ENCODE measurements around the gene UBE2D3. TPM values are rescaled to one million over a fixed set of nuclear protein-coding genes. Genes with fewer than 3 reads are reported as not detected.
"Not testable (repeated sequence)": the region's sequence is repeated elsewhere in the genome, so short reads cannot be mapped to it uniquely, and the experiment has no call there.

UBE2D3 gene
- total RNA-seq, 1 donor from 2014 or later, result 289 TPM

DNA sequence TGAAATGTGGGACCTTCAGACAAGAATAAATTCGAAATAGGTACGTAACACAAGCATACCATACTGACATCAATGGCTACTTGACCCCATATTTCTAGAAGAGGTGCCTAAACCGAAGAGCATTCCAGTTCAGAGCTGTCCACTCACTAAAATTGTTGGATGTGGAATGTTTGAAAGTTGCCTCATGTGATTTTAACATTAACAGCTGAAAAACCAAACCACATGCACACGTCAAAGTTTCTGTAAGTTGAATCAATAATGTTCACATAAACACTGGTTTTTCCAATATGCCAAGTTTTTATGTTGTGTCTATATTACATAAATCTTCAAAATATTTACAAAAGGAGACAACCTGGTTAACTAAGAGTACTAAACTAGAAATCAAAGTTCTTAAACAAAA is 3.5 kb downstream of the UBE2D3 start:
- TF ChIP-seq, protein P1, sequence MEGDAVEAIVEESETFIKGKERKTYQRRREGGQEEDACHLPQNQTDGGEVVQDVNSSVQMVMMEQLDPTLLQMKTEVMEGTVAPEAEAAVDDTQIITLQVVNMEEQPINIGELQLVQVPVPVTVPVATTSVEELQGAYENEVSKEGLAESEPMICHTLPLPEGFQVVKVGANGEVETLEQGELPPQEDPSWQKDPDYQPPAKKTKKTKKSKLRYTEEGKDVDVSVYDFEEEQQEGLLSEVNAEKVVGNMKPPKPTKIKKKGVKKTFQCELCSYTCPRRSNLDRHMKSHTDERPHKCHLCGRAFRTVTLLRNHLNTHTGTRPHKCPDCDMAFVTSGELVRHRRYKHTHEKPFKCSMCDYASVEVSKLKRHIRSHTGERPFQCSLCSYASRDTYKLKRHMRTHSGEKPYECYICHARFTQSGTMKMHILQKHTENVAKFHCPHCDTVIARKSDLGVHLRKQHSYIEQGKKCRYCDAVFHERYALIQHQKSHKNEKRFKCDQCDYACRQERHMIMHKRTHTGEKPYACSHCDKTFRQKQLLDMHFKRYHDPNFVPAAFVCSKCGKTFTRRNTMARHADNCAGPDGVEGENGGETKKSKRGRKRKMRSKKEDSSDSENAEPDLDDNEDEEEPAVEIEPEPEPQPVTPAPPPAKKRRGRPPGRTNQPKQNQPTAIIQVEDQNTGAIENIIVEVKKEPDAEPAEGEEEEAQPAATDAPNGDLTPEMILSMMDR (IDR thresholded peaks at IDR 0.05), result no peak
- Histone ChIP-seq H3K9me3 (no peaks in the 10 kb centered on the region), H3K27ac (peak overlapping the region; percentile 100), H3K27me3 (ENCODE audit: low read depth) (no peaks in the 10 kb centered on the region), H3K36me3 (peaks cover 10% of the 10 kb centered on the region), H3K4me3 (peak overlapping the region; percentile 75), H3K4me1 (peaks cover 62% of the 10 kb centered on the region)
- no peak for DNase-seq
- ATAC-seq, result no peak
- intact Hi-C loops (cut with DNase I), result no loop called here

DNA sequence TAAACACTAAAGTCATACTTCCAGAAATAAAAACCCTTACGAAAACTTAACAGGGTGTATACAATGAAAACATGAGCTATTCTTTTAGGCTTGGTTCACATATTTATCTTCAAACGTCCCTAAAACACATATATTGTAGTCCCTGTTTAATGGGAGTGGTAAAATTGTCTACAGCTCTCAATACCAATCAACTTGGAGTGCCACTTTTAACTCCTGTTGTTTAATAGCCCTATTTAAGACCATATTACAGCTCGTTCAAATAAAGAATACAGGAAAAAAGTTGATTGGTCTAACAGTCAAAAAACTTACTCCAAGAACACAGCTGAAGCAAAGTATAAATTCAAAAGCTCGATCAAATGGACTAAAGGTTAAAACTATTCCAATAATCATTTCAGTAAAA is 3.9 kb downstream of the UBE2D3 start:
- H3K4me1 ChIP-seq, result peaks cover 62% of the 10 kb centered on the region
- no peaks in the 10 kb centered on the region for H3K9me3 ChIP-seq
- peaks cover 10% of the 10 kb centered on the region for H3K36me3 ChIP-seq
- no peak for ATAC-seq
- intact Hi-C loops (cut with DNase I), result no loop called here
- no peak for DNase-seq
- TF ChIP-seq, protein P1 (IDR thresholded peaks at IDR 0.05), result no peak
- H3K4me3 ChIP-seq, result peak overlapping the region; percentile 75
- no peak overlapping the region for H3K27ac ChIP-seq
- H3K27me3 ChIP-seq (ENCODE audit: low read depth), result no peaks in the 10 kb centered on the region

DNA sequence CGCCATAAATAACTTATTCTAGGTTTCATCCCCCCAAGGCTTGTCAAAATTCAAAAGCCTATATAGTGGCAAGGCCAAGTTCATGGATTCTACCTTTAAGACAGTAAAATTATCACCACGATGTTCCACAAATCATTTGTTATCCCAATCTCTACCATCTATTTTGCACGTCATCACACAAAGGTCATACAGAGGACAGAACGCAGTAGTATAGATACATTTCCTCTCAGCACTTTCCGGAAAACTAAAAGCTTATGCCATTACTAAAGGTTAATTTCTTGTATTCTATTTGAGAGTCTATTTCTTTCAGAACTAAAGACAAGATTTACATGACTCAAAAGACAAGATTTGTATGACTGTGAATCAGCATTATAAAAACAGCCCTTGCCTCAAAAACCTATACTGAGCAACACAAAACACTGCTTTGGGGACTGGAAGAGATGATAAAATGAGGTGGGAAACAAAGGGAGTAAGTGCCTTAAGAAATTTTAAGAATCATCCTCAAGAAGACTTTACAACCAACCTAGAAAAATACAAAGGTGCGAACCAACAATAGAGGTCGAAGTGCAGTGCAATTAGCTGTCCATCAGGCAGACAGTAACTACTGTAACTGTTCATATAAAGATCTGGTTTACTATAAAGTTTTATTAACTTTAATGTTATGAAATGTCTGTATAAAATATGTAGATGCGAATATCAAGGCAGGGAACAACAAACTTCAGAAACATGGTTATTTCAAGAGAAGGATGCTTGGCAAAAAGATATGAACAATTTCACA is 7.6 kb downstream of the UBE2D3 start:
- Histone ChIP-seq H3K36me3 (peaks cover 14% of the 10 kb centered on the region), H3K4me3 (peak overlapping the region; percentile 7), H3K4me1 (peaks cover 99% of the 10 kb centered on the region), H3K27me3 (ENCODE audit: low read depth) (no peaks in the 10 kb centered on the region), H3K27ac (no peak overlapping the region), H3K9me3 (no peaks in the 10 kb centered on the region)
- DNase-seq (no peak), ATAC-seq (no peak)
- intact Hi-C loops (cut with DNase I), result no loop called here
- TF ChIP-seq, protein P1 (IDR thresholded peaks at IDR 0.05), result no peak

DNA sequence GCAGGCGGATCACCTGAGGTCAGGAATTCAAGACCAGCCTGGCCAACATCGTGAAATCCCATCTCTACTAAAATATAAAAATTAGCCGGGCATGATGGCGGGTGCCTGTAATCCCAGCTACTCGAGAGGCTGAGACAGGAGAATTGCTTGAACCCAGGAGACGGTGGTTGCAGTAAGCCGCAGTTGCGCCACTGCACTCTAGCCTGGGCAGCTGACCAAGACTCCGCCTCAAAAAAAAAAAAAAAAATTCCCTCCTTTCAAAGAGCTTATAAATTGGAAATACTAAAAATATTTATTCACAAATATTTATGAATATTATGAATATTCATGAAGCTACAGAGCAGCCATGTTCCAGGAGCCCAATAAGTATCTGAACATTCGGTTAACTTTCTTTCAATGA is 8.3 kb downstream of the UBE2D3 start:
- H3K9me3 ChIP-seq, result not testable (repeated sequence)

DNA sequence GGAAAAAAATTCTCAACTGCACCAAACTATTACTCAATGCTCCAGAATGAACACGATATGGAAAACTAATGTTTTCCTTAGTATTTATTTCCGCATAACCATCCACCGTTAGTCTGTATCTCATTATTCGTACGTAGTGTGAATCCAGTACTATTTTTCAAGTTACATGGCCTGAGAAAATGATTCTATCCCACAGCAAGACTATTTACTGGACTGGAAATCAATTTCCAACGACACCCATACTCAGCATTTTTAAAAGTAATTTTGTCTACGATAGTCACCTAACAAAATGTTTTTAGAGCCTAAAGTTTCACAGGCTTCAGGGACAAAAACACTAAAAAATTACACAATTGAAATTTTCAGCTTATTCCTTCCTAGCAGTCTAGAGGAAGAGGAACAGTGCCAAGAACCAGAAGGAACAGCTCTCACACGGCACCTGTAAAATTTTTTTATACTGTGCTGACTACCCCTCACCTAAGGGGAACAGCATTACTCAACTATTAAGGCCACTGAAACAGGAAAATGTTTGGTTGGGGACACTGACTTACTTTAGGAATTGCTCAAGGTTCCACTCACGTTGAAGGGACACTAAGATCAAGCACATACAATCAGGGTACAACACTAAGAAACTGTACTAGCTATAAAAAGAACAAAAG is 9.6 kb downstream of the UBE2D3 start:
- peak overlapping the region; percentile 7 for H3K4me3 ChIP-seq
- TF ChIP-seq, protein P1 (IDR thresholded peaks at IDR 0.05), result no peak
- intact Hi-C loops (cut with DNase I), result no loop called here
- H3K27me3 ChIP-seq (ENCODE audit: low read depth), result no peaks in the 10 kb centered on the region
- peaks cover 100% of the 10 kb centered on the region for H3K4me1 ChIP-seq
- DNase-seq, result no peak
- H3K9me3 ChIP-seq, result no peaks in the 10 kb centered on the region
- peak overlapping the region; percentile 2 for H3K27ac ChIP-seq
- H3K36me3 ChIP-seq, result peaks cover 19% of the 10 kb centered on the region
- ATAC-seq, result peak in 1 of 2 donors; percentile 65

More for the DNA sequence above, 8.3 kb downstream of the UBE2D3 start:
- Histone ChIP-seq H3K4me1 (peaks cover 100% of the 10 kb centered on the region), H3K36me3 (peaks cover 14% of the 10 kb centered on the region), H3K4me3 (peak overlapping the region; percentile 7)
- intact Hi-C loops (cut with DNase I); DNase-seq; H3K27ac ChIP-seq; ATAC-seq; H3K27me3 ChIP-seq (ENCODE audit: low read depth): not testable (repeated sequence)
